K562 (cell line): ENCODE measurements around the gene LCLAT1.

ENCODE experiments used
- ATF1 ChIP-seq, 2 experiments: fragments of 450-650 bp in 1 of 2; IDR thresholded peaks; 2 replicates each; pipeline ENCODE4 v1.6.1; 2016; ENCODE audit warnings: missing compliant biosample characterization in 1 of 2, missing genetic modification characterization in 1 of 2
- CAMTA2 ChIP-seq: fragments of 250-450 bp; sonication (Bioruptor Pico); conservative IDR thresholded peaks from 2 replicates; pipeline ENCODE4 v1.5.1; 2022
- CBX3 ChIP-seq, 2 experiments: IDR thresholded peaks; 1 replicate in 1 of 2; 2 replicates in 1 of 2; pipeline ENCODE4 v1.6.1; 2012; ENCODE audit warnings: inconsistent platforms in 2 of 2, low read length in 2 of 2, borderline replicate concordance in 1 of 2, control low read depth in 1 of 2
- CEBPB ChIP-seq: fragments of 450-650 bp; IDR thresholded peaks from 2 replicates; pipeline ENCODE4 v1.6.1; 2016; ENCODE audit warnings: missing genetic modification characterization, missing compliant biosample characterization
- RAD51 ChIP-seq: fragments of 450-650 bp; IDR thresholded peaks from 2 replicates; pipeline ENCODE4 v1.7.1; 2016; ENCODE audit warnings: low read depth, mild to moderate bottlenecking, borderline replicate concordance
- SMARCE1 ChIP-seq: fragments of 450-650 bp; IDR thresholded peaks from 2 replicates; pipeline ENCODE4 v1.7.1; 2016; ENCODE audit warnings: mild to moderate bottlenecking
- TCF7L2 ChIP-seq: fragments of 150-350 bp; IDR thresholded peaks from 2 replicates; pipeline ENCODE4 v1.6.1; 2016; ENCODE audit warnings: low read depth, mild to moderate bottlenecking, low read length, moderate library complexity

DNA sequence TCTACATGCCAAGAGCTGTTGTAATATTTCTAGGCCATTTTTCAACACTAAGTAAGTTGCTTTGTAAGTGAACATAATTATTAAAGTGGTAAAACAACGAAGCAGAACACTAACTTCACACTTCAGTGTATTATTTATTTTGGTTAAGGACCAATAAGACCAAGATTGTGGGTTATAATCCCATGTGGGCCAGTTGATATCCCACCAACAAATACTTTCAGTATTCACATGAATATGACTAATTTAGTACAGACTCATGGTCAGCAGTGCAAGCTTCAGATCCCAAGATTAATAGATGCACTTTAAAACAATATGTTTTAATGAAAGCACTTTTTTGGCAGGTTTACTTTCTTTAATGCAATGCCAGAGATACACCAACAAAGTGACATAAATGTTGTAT is 154.3 kb downstream of the LCLAT1 start:
- TF ChIP-seq TCF7L2 (no peak), CAMTA2 (CRISPR knock-in tag) (no peak), ATF1 (CRISPR knock-in tag; IDR thresholded peaks at IDR 0.05) (no peak), ATF1 (tag; IDR thresholded peaks at IDR 0.05) (no peak), SMARCE1 (no peak), CBX3 (IDR thresholded peaks at IDR 0.05; ENCODE audit: borderline replicate concordance in 1 of 2, low read length in 2 of 2) (no peak), CEBPB (tag) (no peak), RAD51 (no peak)
